Right forelimb (tissue), 1 donor: Measurements from ENCODE around the gene CASTOR1.
A peak's percentile ranks its signal among the peaks of the same experiment; 100 is the strongest.
"Not testable (repeated sequence)": the region's sequence is repeated elsewhere in the genome, so short reads cannot be mapped to it uniquely, and the experiment has no call there.

Experiments used
- DNase-seq: peaks from one replicate; pipeline ENCODE4 v3.0.0-alpha.2; 2018

Gene CASTOR1

GRCh38 chr22:30289141-30289979, at the start of gene CASTOR1:
Gene CASTOR1, minus strand, starts transcription at chr22:30289505. Its CDS starts 8 bp downstream, at chr22:30289497.
- DNase-seq, result peak; percentile 98

- no peak for DNase-seq
Measured at GRCh38 chr22:30338802-30339201, 49.5 kb upstream of the CASTOR1 start.

GRCh38 chr22:30338341-30338740, 49.0 kb upstream of the CASTOR1 start:
- not testable (repeated sequence) for DNase-seq

- no peak for DNase-seq
Measured at GRCh38 chr22:30337461-30337778, 48.1 kb upstream of the CASTOR1 start.

GRCh38 chr22:30336752-30337460, 47.6 kb upstream of the CASTOR1 start:
- DNase-seq, result no peak

- DNase-seq, result no peak
Measured at GRCh38 chr22:30335236-30335635, 45.9 kb upstream of the CASTOR1 start.

- DNase-seq, result no peak
Measured at GRCh38 chr22:30334646-30335045, 45.3 kb upstream of the CASTOR1 start.

- no peak for DNase-seq
Measured at GRCh38 chr22:30333707-30334087, 44.4 kb upstream of the CASTOR1 start.

GRCh38 chr22:30332994-30333706, 43.8 kb upstream of the CASTOR1 start:
- DNase-seq, result no peak

GRCh38 chr22:30332551-30332950, 43.2 kb upstream of the CASTOR1 start:
- no peak for DNase-seq

GRCh38 chr22:30328466-30329049, 39.3 kb upstream of the CASTOR1 start:
- no peak for DNase-seq

- DNase-seq, result no peak
Measured at GRCh38 chr22:30327864-30328345, 38.6 kb upstream of the CASTOR1 start.

GRCh38 chr22:30326706-30327362, 37.5 kb upstream of the CASTOR1 start, which contains the start of gene TBC1D10A:
Gene TBC1D10A, minus strand, starts transcription at chr22:30326941. Its CDS starts 60 bp downstream, at chr22:30326881.
- DNase-seq, result peak; percentile 90

GRCh38 chr22:30326255-30326705, 37.0 kb upstream of the CASTOR1 start:
- peak; percentile 67 for DNase-seq

GRCh38 chr22:30325724-30326254, 36.5 kb upstream of the CASTOR1 start:
- no peak for DNase-seq

GRCh38 chr22:30325065-30325720, 35.9 kb upstream of the CASTOR1 start:
- no peak for DNase-seq

- DNase-seq, result no peak
Measured at GRCh38 chr22:30324014-30324730, 34.9 kb upstream of the CASTOR1 start.

GRCh38 chr22:30323246-30323645, 33.9 kb upstream of the CASTOR1 start:
- DNase-seq, result no peak

- DNase-seq, result no peak
Measured at GRCh38 chr22:30321461-30321860, 32.2 kb upstream of the CASTOR1 start.

- no peak for DNase-seq
Measured at GRCh38 chr22:30320021-30320556, 30.8 kb upstream of the CASTOR1 start.
